WTC11 (cell line): Measurements from ENCODE around the gene ATP5ME. TPM values are rescaled to one million over a fixed set of nuclear protein-coding genes. Genes with fewer than 3 reads are reported as not detected.

ENCODE experiments used
- ATAC-seq: fragments of 200-7000 bp; cut with Tn5 transposase; 2 replicates; pipeline ENCODE4 v1.10.0; 2021; ENCODE audit warnings: mild to moderate bottlenecking, moderate library complexity
- CTCF ChIA-PET: fragments of 300-600 bp; sonication (Branson Sonifier 250); formaldehyde crosslinking; loops from one replicate; lab custom pipeline; 2021; ENCODE audit warnings: antibody characterized with exemption; lab: Charles Lee
- POLR2A ChIA-PET: fragments of 350-600 bp; sonication (Branson Sonifier 250); formaldehyde crosslinking; loops from one replicate; lab custom pipeline; 2021; ENCODE audit warnings: antibody characterized with exemption; lab: Charles Lee
- DNase-seq: peaks from one replicate; pipeline ENCODE4 v3.0.0; 2021; ENCODE audit warnings: low spot score
- H3K27ac Mint-ChIP-seq: 2 replicates; pipeline ENCODE4 v1.8.0; 2021; ENCODE audit warnings: mixed read lengths
- H3K27me3 Mint-ChIP-seq: 2 replicates; pipeline ENCODE4 v1.8.0; 2021; ENCODE audit warnings: low read depth, mild to moderate bottlenecking, moderate library complexity, mixed read lengths
- H3K36me3 Mint-ChIP-seq: 2 replicates; pipeline ENCODE4 v1.8.0; 2021; ENCODE audit warnings: mixed read lengths
- H3K4me1 Mint-ChIP-seq: 2 replicates; pipeline ENCODE4 v1.8.0; 2022; ENCODE audit warnings: mixed read lengths
- H3K4me3 Mint-ChIP-seq: 2 replicates; pipeline ENCODE4 v1.8.0; 2021; ENCODE audit warnings: mild to moderate bottlenecking, moderate library complexity, mixed read lengths
- H3K9me3 Mint-ChIP-seq: 2 replicates; pipeline ENCODE4 v1.8.0; 2021; ENCODE audit warnings: mixed read lengths
- ATF3 ChIP-seq: sonication (generic); formaldehyde crosslinking; conservative IDR thresholded peaks from 2 replicates; pipeline ENCODE4 v1.8.1; 2022; ENCODE audit warnings: mild to moderate bottlenecking, missing genetic modification reagents
- CBFB ChIP-seq: sonication (generic); formaldehyde crosslinking; IDR thresholded peaks from 2 replicates; pipeline ENCODE4 v1.8.1; 2022; ENCODE audit warnings: mild to moderate bottlenecking, low read depth, missing genetic modification reagents
- CREM ChIP-seq: sonication (generic); formaldehyde crosslinking; IDR thresholded peaks from 2 replicates; pipeline ENCODE4 v1.8.1; 2022; ENCODE audit warnings: mild to moderate bottlenecking, missing genetic modification reagents, moderate library complexity
- CTCF ChIP-seq: fragments of 200-600 bp; IDR thresholded peaks from 2 replicates; pipeline ENCODE4 v1.8.0; 2022; ENCODE audit warnings: antibody characterized with exemption
- ERG ChIP-seq: fragments of 250-450 bp; sonication (Bioruptor Pico); IDR thresholded peaks from 2 replicates; pipeline ENCODE4 v1.8.0; 2021; ENCODE audit warnings: mild to moderate bottlenecking
- ESRRA ChIP-seq: sonication (generic); formaldehyde crosslinking; IDR thresholded peaks from 2 replicates; pipeline ENCODE4 v1.8.1; 2022; ENCODE audit warnings: mild to moderate bottlenecking, missing genetic modification reagents, borderline replicate concordance
- FOXP1 ChIP-seq: sonication (generic); formaldehyde crosslinking; IDR thresholded peaks from 2 replicates; pipeline ENCODE4 v1.8.0; 2022; ENCODE audit warnings: missing genetic modification reagents, mild to moderate bottlenecking, moderate library complexity, borderline replicate concordance
- GRHL2 ChIP-seq: fragments of 250-450 bp; sonication (Bioruptor Pico); IDR thresholded peaks from 2 replicates; pipeline ENCODE4 v1.8.0; 2022; ENCODE audit warnings: mild to moderate bottlenecking, moderate library complexity; ENCODE audit not compliant: insufficient replicate concordance, severe bottlenecking
- JAZF1 ChIP-seq: fragments of 250-450 bp; sonication (Bioruptor Pico); IDR thresholded peaks from 2 replicates; pipeline ENCODE4 v1.9.0; 2021; ENCODE audit warnings: moderate library complexity, mild to moderate bottlenecking, inconsistent platforms
- OVOL2 ChIP-seq: fragments of 250-450 bp; sonication (Bioruptor Pico); IDR thresholded peaks from 2 replicates; pipeline ENCODE4 v1.9.0; 2021; ENCODE audit warnings: mild to moderate bottlenecking, borderline replicate concordance
- PREB ChIP-seq: sonication (generic); formaldehyde crosslinking; IDR thresholded peaks from 2 replicates; pipeline ENCODE4 v1.8.1; 2022; ENCODE audit warnings: mild to moderate bottlenecking, missing genetic modification reagents, moderate library complexity, borderline replicate concordance
- SMAD3 ChIP-seq: sonication (generic); formaldehyde crosslinking; IDR thresholded peaks from 2 replicates; pipeline ENCODE4 v1.8.0; 2022; ENCODE audit warnings: missing genetic modification reagents, mild to moderate bottlenecking, borderline replicate concordance
- ZNF219 ChIP-seq: sonication (generic); formaldehyde crosslinking; IDR thresholded peaks from 2 replicates; pipeline ENCODE4 v1.8.0; 2023; ENCODE audit warnings: missing genetic modification reagents, mild to moderate bottlenecking, borderline replicate concordance
- ZNF263 ChIP-seq: sonication (generic); formaldehyde crosslinking; IDR thresholded peaks from 2 replicates; pipeline ENCODE4 v1.8.1; 2022; ENCODE audit warnings: low read depth, mild to moderate bottlenecking, moderate library complexity, missing genetic modification reagents
- ZNF425 ChIP-seq: fragments of 250-450 bp; sonication (Bioruptor Pico); conservative IDR thresholded peaks from 2 replicates; pipeline ENCODE4 v1.9.0; 2021; ENCODE audit warnings: mild to moderate bottlenecking
- ZNF512 ChIP-seq: sonication (generic); formaldehyde crosslinking; IDR thresholded peaks from 2 replicates; pipeline ENCODE4 v1.8.1; 2022; ENCODE audit warnings: missing genetic modification reagents, borderline replicate concordance
- ZSCAN18 ChIP-seq: fragments of 250-450 bp; sonication (Bioruptor Pico); IDR thresholded peaks from 2 replicates; pipeline ENCODE4 v2.1.2; 2022; ENCODE audit warnings: mild to moderate bottlenecking, moderate library complexity
- total RNA-seq: library from RNA; stranded (reverse); gene quantifications from 3 replicates; pipeline ENCODE4 v1.2.3, GENCODE V29; 2021

ATP5ME gene
- total RNA-seq, 1 experiment from 2014 or later: 468 TPM

GRCh38 chr4:721261-722168 is 47.4 kb upstream of the ATP5ME start:
- Mint-ChIP-seq H3K27ac (peak overlapping the region; percentile 60), H3K4me3 (no peak overlapping the region), H3K36me3 (peaks cover 9% of the 10 kb centered on the region), H3K9me3 (no peaks in the 10 kb centered on the region), H3K4me1 (no peaks in the 10 kb centered on the region), H3K27me3 (no peaks in the 10 kb centered on the region)
- ATAC-seq (no peak), DNase-seq (no peak)
- POLR2A ChIA-PET: no interaction called here
- CTCF ChIA-PET: interaction anchor here (0.9 to 4.1 kb wide), 3 partner anchors 21 to 170 kb away, joined by 4 to 17 read pairs (median 4); no protein-coding TSS in a partner anchor
- TF ChIP-seq ZNF425 (CRISPR knock-in tag) (no peak), ZNF263 (no peak), OVOL2 (CRISPR knock-in tag) (no peak), GRHL2 (CRISPR knock-in tag) (no peak), ERG (CRISPR knock-in tag) (no peak), ZNF512 (CRISPR knock-in tag) (no peak), SMAD3 (no peak), CREM (no peak), ZSCAN18 (CRISPR knock-in tag) (no peak), CTCF (no peak), ESRRA (no peak), PREB (no peak), CBFB (CRISPR knock-in tag) (no peak), ATF3 (CRISPR knock-in tag) (no peak), FOXP1 (CRISPR knock-in tag) (no peak), ZNF219 (CRISPR knock-in tag) (no peak), JAZF1 (CRISPR knock-in tag) (no peak)
